ENCODE data around the gene MBNL1. TPM values are rescaled to one million over a fixed set of nuclear protein-coding genes. Genes with fewer than 3 reads are reported as not detected.

MBNL1 gene
- total RNA-seq, 1 donor from 2014 or later, result 295 TPM

GRCh38 chr3:152308475-152308844 lies 39.7 kb downstream of the MBNL1 start:
- peaks cover 20% of the 10 kb centered on the region for H3K36me3 Mint-ChIP-seq (ENCODE audit: low read depth)
- DNase-seq (ENCODE audit: low spot score), result no peak
- H3K27ac Mint-ChIP-seq, result peak overlapping the region; percentile 72
- H3K4me1 Mint-ChIP-seq (ENCODE audit: low read depth), result peaks cover 71% of the 10 kb centered on the region
- H3K4me3 Mint-ChIP-seq, result no peak overlapping the region
- H3K27me3 Mint-ChIP-seq (ENCODE audit: insufficient read depth), result no peaks in the 10 kb centered on the region
- H3K9me3 Mint-ChIP-seq, result no peaks in the 10 kb centered on the region
- intact Hi-C loops (cut with micrococcal nuclease), result no loop called here

GRCh38 chr3:152309031-152309430 lies 40.3 kb downstream of the MBNL1 start:
- Mint-ChIP-seq H3K27me3 (ENCODE audit: insufficient read depth) (no peaks in the 10 kb centered on the region), H3K9me3 (no peaks in the 10 kb centered on the region), H3K27ac (peak overlapping the region; percentile 20), H3K36me3 (ENCODE audit: low read depth) (peaks cover 20% of the 10 kb centered on the region), H3K4me3 (no peak overlapping the region), H3K4me1 (ENCODE audit: low read depth) (peaks cover 72% of the 10 kb centered on the region)
- intact Hi-C loops (cut with micrococcal nuclease), result no loop called here
- DNase-seq (ENCODE audit: low spot score), result no peak

DNA sequence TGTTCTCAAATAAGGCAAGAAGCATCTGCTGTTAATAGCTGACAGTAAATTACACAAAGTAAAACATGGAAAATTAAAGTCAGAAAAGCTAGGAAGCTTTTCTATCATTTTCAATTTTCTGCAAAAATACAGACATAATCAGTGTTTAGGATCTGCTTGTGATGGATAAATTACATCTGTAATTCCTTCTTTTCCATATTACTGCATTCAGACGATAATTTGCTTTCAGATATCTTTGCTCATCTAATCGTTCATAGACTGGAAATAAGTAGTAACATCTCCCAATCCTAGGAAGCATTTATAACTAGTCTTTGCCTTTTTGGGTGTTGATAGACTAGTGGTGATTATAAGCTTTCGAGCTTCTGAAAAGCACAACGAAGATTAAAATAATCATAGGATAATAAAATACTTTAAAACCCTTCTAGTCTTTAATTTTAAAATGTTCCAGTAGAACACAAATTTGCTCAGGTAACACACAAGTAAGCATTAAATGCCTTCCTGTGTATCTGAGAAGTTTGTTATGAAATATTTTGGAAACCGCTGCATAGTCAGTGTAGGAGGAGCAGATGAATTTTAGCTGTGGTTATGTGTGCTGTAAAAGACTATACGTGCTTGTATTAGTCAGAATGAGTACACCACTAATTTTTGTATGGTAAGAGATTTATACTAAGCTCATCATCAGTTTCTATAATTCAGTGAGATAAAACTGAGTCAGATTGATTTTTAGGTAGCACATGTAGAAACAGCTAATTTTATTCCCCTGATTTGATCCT lies 41.0 kb downstream of the MBNL1 start:
- Mint-ChIP-seq H3K27ac (peak overlapping the region; percentile 78), H3K4me1 (ENCODE audit: low read depth) (peaks cover 74% of the 10 kb centered on the region), H3K36me3 (ENCODE audit: low read depth) (peaks cover 20% of the 10 kb centered on the region), H3K27me3 (ENCODE audit: insufficient read depth) (no peaks in the 10 kb centered on the region), H3K9me3 (no peaks in the 10 kb centered on the region), H3K4me3 (no peak overlapping the region)
- DNase-seq (ENCODE audit: low spot score), result no peak
- intact Hi-C loops (cut with micrococcal nuclease), result loop anchor here (1.0 kb wide), 3 partner anchors 7 to 14 kb away; no protein-coding TSS in a partner anchor

- H3K4me3 Mint-ChIP-seq, result no peak overlapping the region
- H3K27ac Mint-ChIP-seq, result no peak overlapping the region
- H3K36me3 Mint-ChIP-seq (ENCODE audit: low read depth), result peaks cover 20% of the 10 kb centered on the region
- H3K9me3 Mint-ChIP-seq, result no peaks in the 10 kb centered on the region
- DNase-seq (ENCODE audit: low spot score), result no peak
- intact Hi-C loops (cut with micrococcal nuclease), result no loop called here
- H3K4me1 Mint-ChIP-seq (ENCODE audit: low read depth), result peaks cover 67% of the 10 kb centered on the region
- no peaks in the 10 kb centered on the region for H3K27me3 Mint-ChIP-seq (ENCODE audit: insufficient read depth)
These were observed 44.7 kb downstream of the MBNL1 start for GRCh38 chr3:152313430-152313829.

DNA sequence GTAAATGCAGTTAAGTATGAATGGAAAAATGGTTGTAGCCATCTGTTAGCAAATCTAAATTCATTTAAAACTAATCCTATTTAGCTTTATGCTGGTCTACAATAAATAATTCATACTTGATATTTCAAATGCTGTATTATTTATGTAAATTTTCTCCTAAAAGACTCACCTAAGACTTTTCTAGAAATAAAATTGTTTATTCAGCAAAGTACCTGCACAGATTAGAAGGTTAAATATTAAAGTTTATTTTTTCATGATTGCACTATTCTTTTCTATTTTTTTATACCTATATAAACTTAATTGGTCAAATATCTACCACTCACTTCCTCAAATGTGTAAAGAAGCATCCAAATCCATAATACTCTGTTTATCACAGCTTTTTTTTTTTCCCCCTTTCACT lies 45.2 kb downstream of the MBNL1 start:
- Mint-ChIP-seq H3K36me3 (ENCODE audit: low read depth) (peaks cover 17% of the 10 kb centered on the region), H3K4me1 (ENCODE audit: low read depth) (peaks cover 66% of the 10 kb centered on the region), H3K9me3 (no peaks in the 10 kb centered on the region), H3K27ac (no peak overlapping the region), H3K27me3 (ENCODE audit: insufficient read depth) (no peaks in the 10 kb centered on the region), H3K4me3 (no peak overlapping the region)
- no peak for DNase-seq (ENCODE audit: low spot score)
- intact Hi-C loops (cut with micrococcal nuclease), result no loop called here

- no peaks in the 10 kb centered on the region for H3K27me3 Mint-ChIP-seq (ENCODE audit: insufficient read depth)
- peaks cover 18% of the 10 kb centered on the region for H3K36me3 Mint-ChIP-seq (ENCODE audit: low read depth)
- H3K27ac Mint-ChIP-seq, result peak overlapping the region; percentile 50
- DNase-seq (ENCODE audit: low spot score), result no peak
- intact Hi-C loops (cut with micrococcal nuclease), result loop anchor here (1.0 kb wide), 1 partner anchor 9 kb away; no protein-coding TSS in a partner anchor
- H3K4me1 Mint-ChIP-seq (ENCODE audit: low read depth), result peaks cover 64% of the 10 kb centered on the region
- no peak overlapping the region for H3K4me3 Mint-ChIP-seq
- H3K9me3 Mint-ChIP-seq, result no peaks in the 10 kb centered on the region
These were observed 46.1 kb downstream of the MBNL1 start for GRCh38 chr3:152314677-152315353.

GRCh38 chr3:152315623-152316022 lies 46.9 kb downstream of the MBNL1 start:
- Mint-ChIP-seq H3K4me1 (ENCODE audit: low read depth) (peaks cover 67% of the 10 kb centered on the region), H3K27ac (peak overlapping the region; percentile 79), H3K4me3 (no peak overlapping the region), H3K36me3 (ENCODE audit: low read depth) (peaks cover 16% of the 10 kb centered on the region), H3K9me3 (no peaks in the 10 kb centered on the region), H3K27me3 (ENCODE audit: insufficient read depth) (no peaks in the 10 kb centered on the region)
- intact Hi-C loops (cut with micrococcal nuclease), result loop anchor here (1.0 kb wide), 1 partner anchor 9 kb away; no protein-coding TSS in a partner anchor
- DNase-seq (ENCODE audit: low spot score), result no peak

DNA sequence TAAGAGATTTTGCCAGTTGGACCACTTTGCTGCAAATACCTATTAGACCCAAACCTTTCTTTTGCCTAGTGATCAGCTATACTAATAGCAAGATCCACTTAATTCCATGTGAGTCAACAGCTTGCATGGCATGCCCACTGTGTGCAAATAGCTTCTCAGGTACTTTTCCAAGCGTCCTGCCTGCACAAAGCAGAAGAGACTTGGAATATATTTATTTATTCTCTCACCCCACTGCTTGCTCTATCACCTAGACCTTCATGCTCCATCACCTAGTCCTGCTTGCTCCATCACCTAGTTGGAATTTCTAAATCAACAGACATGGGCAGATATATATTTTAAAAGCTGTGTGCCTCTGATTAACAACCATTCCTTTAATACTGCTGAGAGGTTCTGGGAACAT lies 47.6 kb downstream of the MBNL1 start:
- Mint-ChIP-seq H3K27me3 (ENCODE audit: insufficient read depth) (no peaks in the 10 kb centered on the region), H3K9me3 (no peaks in the 10 kb centered on the region), H3K36me3 (ENCODE audit: low read depth) (peaks cover 18% of the 10 kb centered on the region), H3K4me1 (ENCODE audit: low read depth) (peaks cover 74% of the 10 kb centered on the region), H3K4me3 (no peak overlapping the region), H3K27ac (peak overlapping the region; percentile 79)
- DNase-seq (ENCODE audit: low spot score), result no peak
- intact Hi-C loops (cut with micrococcal nuclease), result no loop called here

- intact Hi-C loops (cut with micrococcal nuclease), result no loop called here
- Mint-ChIP-seq H3K9me3 (no peaks in the 10 kb centered on the region), H3K4me3 (no peak overlapping the region), H3K27ac (no peak overlapping the region), H3K27me3 (ENCODE audit: insufficient read depth) (no peaks in the 10 kb centered on the region), H3K4me1 (ENCODE audit: low read depth) (peaks cover 82% of the 10 kb centered on the region), H3K36me3 (ENCODE audit: low read depth) (peaks cover 23% of the 10 kb centered on the region)
- no peak for DNase-seq (ENCODE audit: low spot score)
These were observed 48.5 kb downstream of the MBNL1 start for GRCh38 chr3:152317184-152317583.

DNA sequence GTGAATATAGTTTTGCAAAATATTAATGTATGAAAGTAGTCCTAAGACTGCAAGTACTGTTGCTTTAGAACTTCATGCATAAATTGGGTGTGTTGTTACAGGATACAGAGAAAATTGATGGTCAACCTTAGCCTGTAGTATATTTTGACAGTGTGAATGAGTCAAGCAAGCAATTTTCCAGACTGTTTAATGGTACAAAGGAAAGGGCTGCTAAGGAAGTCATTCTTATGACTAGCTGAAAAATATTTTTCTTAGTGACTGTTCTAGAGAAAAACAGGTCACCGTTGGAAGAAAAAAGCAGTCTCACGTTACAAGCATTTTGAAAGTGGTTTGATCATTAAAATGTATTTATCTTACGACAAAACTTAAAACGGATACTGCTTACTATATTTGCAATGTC lies 49.2 kb downstream of the MBNL1 start:
- Mint-ChIP-seq H3K9me3 (no peaks in the 10 kb centered on the region), H3K27ac (no peak overlapping the region), H3K36me3 (ENCODE audit: low read depth) (peaks cover 23% of the 10 kb centered on the region), H3K27me3 (ENCODE audit: insufficient read depth) (no peaks in the 10 kb centered on the region), H3K4me1 (ENCODE audit: low read depth) (peaks cover 85% of the 10 kb centered on the region), H3K4me3 (no peak overlapping the region)
- intact Hi-C loops (cut with micrococcal nuclease), result loop anchor here (1.0 to 2.0 kb wide), 2 partner anchors 8 to 15 kb away; no protein-coding TSS in a partner anchor
- no peak for DNase-seq (ENCODE audit: low spot score)

- Mint-ChIP-seq H3K4me1 (ENCODE audit: low read depth) (peaks cover 83% of the 10 kb centered on the region), H3K27ac (no peak overlapping the region), H3K4me3 (no peak overlapping the region), H3K36me3 (ENCODE audit: low read depth) (peaks cover 23% of the 10 kb centered on the region), H3K9me3 (no peaks in the 10 kb centered on the region), H3K27me3 (ENCODE audit: insufficient read depth) (no peaks in the 10 kb centered on the region)
- intact Hi-C loops (cut with micrococcal nuclease), result loop anchor here (1.0 to 2.0 kb wide), 2 partner anchors 8 to 16 kb away; no protein-coding TSS in a partner anchor
- DNase-seq (ENCODE audit: low spot score), result no peak
These were observed 49.8 kb downstream of the MBNL1 start for GRCh38 chr3:152318512-152318911.

- peaks cover 83% of the 10 kb centered on the region for H3K4me1 Mint-ChIP-seq (ENCODE audit: low read depth)
These were observed 50.5 kb downstream of the MBNL1 start for GRCh38 chr3:152319256-152319655.

More at GRCh38 chr3:152319256-152319655, 50.5 kb downstream of the MBNL1 start:
- no peak for DNase-seq (ENCODE audit: low spot score)
- Mint-ChIP-seq H3K36me3 (ENCODE audit: low read depth) (peaks cover 26% of the 10 kb centered on the region), H3K4me3 (no peak overlapping the region), H3K27me3 (ENCODE audit: insufficient read depth) (no peaks in the 10 kb centered on the region), H3K27ac (peak overlapping the region; percentile 2), H3K9me3 (no peaks in the 10 kb centered on the region)
- intact Hi-C loops (cut with micrococcal nuclease), result loop anchor here (2.0 kb wide), 1 partner anchor 16 kb away; no protein-coding TSS in a partner anchor

All from activated T-helper 1 cell treated with anti-CD3 and anti-CD28 coated beads, Interleukin-12 subunit alpha, Interleukin-12 subunit beta, Interleukin-2, Interleukin-4 antibody, amounts not matched to agents 30 ng/mL and 10 ng/mL and 1 ng/mL, durations not matched to agents 14 hours and 24 hours and 36 hours (primary cell).